ENCODE data around the gene SPINT2.

The SPINT2 gene

GRCh38 chr19:38264486-38265212 is at the start of gene SPINT2:
SPINT2 (plus strand) TSS chr19:38264573; CDS start chr19:38264893, 320 bp downstream.
- DNase-seq (ENCODE audit: low read depth): no peak
- TF ChIP-seq CTCF (conservative IDR thresholded peaks at IDR 0.05; ENCODE audit: low read depth, low read length): no peak

GRCh38 chr19:38216785-38217641 is 47.4 kb upstream of the SPINT2 start:
- DNase-seq (ENCODE audit: low read depth): no peak
- H3K4me3 ChIP-seq (ENCODE audit: low read length): no peak overlapping the region
- no peak for TF ChIP-seq CTCF (conservative IDR thresholded peaks at IDR 0.05; ENCODE audit: low read depth, low read length)

More at GRCh38 chr19:38264486-38265212, at the start of gene SPINT2:
- H3K4me3 ChIP-seq (ENCODE audit: low read length): peak within 1 kb of the TSS; percentile 55

GRCh38 chr19:38218204-38218603 is 46.2 kb upstream of the SPINT2 start:
- no peak overlapping the region for H3K4me3 ChIP-seq (ENCODE audit: low read length)
- TF ChIP-seq CTCF (conservative IDR thresholded peaks at IDR 0.05; ENCODE audit: low read depth, low read length): no peak

GRCh38 chr19:38219221-38219620 is 45.2 kb upstream of the SPINT2 start:
- TF ChIP-seq CTCF (conservative IDR thresholded peaks at IDR 0.05; ENCODE audit: low read depth, low read length): no peak
- no peak overlapping the region for H3K4me3 ChIP-seq (ENCODE audit: low read length)
- DNase-seq (ENCODE audit: low read depth): no peak

More at GRCh38 chr19:38218204-38218603, 46.2 kb upstream of the SPINT2 start:
- DNase-seq (ENCODE audit: low read depth): no peak

GRCh38 chr19:38221421-38221820 is 43.0 kb upstream of the SPINT2 start:
- DNase-seq (ENCODE audit: low read depth): no peak
- no peak for TF ChIP-seq CTCF (conservative IDR thresholded peaks at IDR 0.05; ENCODE audit: low read depth, low read length)
- no peak overlapping the region for H3K4me3 ChIP-seq (ENCODE audit: low read length)

GRCh38 chr19:38221919-38222830 is 42.2 kb upstream of the SPINT2 start:
- H3K4me3 ChIP-seq (ENCODE audit: low read length): no peak overlapping the region
- DNase-seq (ENCODE audit: low read depth): no peak
- no peak for TF ChIP-seq CTCF (conservative IDR thresholded peaks at IDR 0.05; ENCODE audit: low read depth, low read length)
